Measurements from ENCODE around the gene HTR3E.

HTR3E gene

GRCh38 chr3:184144505-184144904 is 47.6 kb downstream of the HTR3E start:
- no peak overlapping the region for H3K27ac ChIP-seq (ENCODE audit: low read depth, low read length, poor library complexity, severe bottlenecking)

GRCh38 chr3:184145111-184145524 is 48.3 kb downstream of the HTR3E start:
- H3K79me2 ChIP-seq (ENCODE audit: insufficient read depth, low read length), result no peaks in the 10 kb centered on the region
- H3F3A ChIP-seq (ENCODE audit: insufficient read depth, low read length), result no peaks in the 10 kb centered on the region
- no peak overlapping the region for H2AFZ ChIP-seq (ENCODE audit: low read length)
- H4K20me1 ChIP-seq (ENCODE audit: insufficient read depth, low read length), result no peaks in the 10 kb centered on the region
- no peak overlapping the region for H3K9ac ChIP-seq (ENCODE audit: low read length)
- peaks cover 70% of the 10 kb centered on the region for H3K36me3 ChIP-seq (ENCODE audit: insufficient read depth, low read length)
- H3K4me2 ChIP-seq (ENCODE audit: low read length), result no peak overlapping the region
- H3K4me1 ChIP-seq (ENCODE audit: insufficient read depth, low read length, severe bottlenecking), result peaks cover 6% of the 10 kb centered on the region
- no peak overlapping the region for H3K4me3 ChIP-seq (ENCODE audit: low read depth, low read length, poor library complexity, severe bottlenecking)
- H3K27me3 ChIP-seq (ENCODE audit: insufficient read depth, low read length), result no peaks in the 10 kb centered on the region
- peak; percentile 80 for TF ChIP-seq CTCF (IDR thresholded peaks at IDR 0.05; ENCODE audit: low read length)
- TF ChIP-seq EZH2 (IDR thresholded peaks at IDR 0.05; ENCODE audit: borderline replicate concordance, low read length), result no peak
- no peaks in the 10 kb centered on the region for H3K9me3 ChIP-seq (ENCODE audit: low read length)
- no peak overlapping the region for H3K27ac ChIP-seq (ENCODE audit: low read depth, low read length, poor library complexity, severe bottlenecking)
- H3K9me2 ChIP-seq (ENCODE audit: low read depth, low read length), result no peaks in the 10 kb centered on the region

More at GRCh38 chr3:184144505-184144904, 47.6 kb downstream of the HTR3E start:
- Histone ChIP-seq H2AFZ (ENCODE audit: low read length) (no peak overlapping the region), H4K20me1 (ENCODE audit: insufficient read depth, low read length) (no peaks in the 10 kb centered on the region), H3K36me3 (ENCODE audit: insufficient read depth, low read length) (peaks cover 73% of the 10 kb centered on the region), H3K27me3 (ENCODE audit: insufficient read depth, low read length) (no peaks in the 10 kb centered on the region), H3K9ac (ENCODE audit: low read length) (no peak overlapping the region), H3K4me2 (ENCODE audit: low read length) (no peak overlapping the region), H3F3A (ENCODE audit: insufficient read depth, low read length) (no peaks in the 10 kb centered on the region), H3K9me3 (ENCODE audit: low read length) (no peaks in the 10 kb centered on the region), H3K4me3 (ENCODE audit: low read depth, low read length, poor library complexity, severe bottlenecking) (no peak overlapping the region), H3K4me1 (ENCODE audit: insufficient read depth, low read length, severe bottlenecking) (peaks cover under 1% of the 10 kb centered on the region), H3K79me2 (ENCODE audit: insufficient read depth, low read length) (no peaks in the 10 kb centered on the region), H3K9me2 (ENCODE audit: low read depth, low read length) (no peaks in the 10 kb centered on the region)
- TF ChIP-seq CTCF (IDR thresholded peaks at IDR 0.05; ENCODE audit: low read length), result no peak
- no peak for TF ChIP-seq EZH2 (IDR thresholded peaks at IDR 0.05; ENCODE audit: borderline replicate concordance, low read length)

- peaks cover 63% of the 10 kb centered on the region for H3K36me3 ChIP-seq (ENCODE audit: insufficient read depth, low read length)
Measured at GRCh38 chr3:184145751-184146270, 48.9 kb downstream of the HTR3E start.

More at GRCh38 chr3:184145751-184146270, 48.9 kb downstream of the HTR3E start:
- H3K27me3 ChIP-seq (ENCODE audit: insufficient read depth, low read length), result no peaks in the 10 kb centered on the region
- H3K9me3 ChIP-seq (ENCODE audit: low read length), result no peaks in the 10 kb centered on the region
- no peak overlapping the region for H3K4me2 ChIP-seq (ENCODE audit: low read length)
- no peak overlapping the region for H3K9ac ChIP-seq (ENCODE audit: low read length)
- no peaks in the 10 kb centered on the region for H3F3A ChIP-seq (ENCODE audit: insufficient read depth, low read length)
- no peak overlapping the region for H2AFZ ChIP-seq (ENCODE audit: low read length)
- H3K79me2 ChIP-seq (ENCODE audit: insufficient read depth, low read length), result no peaks in the 10 kb centered on the region
- no peaks in the 10 kb centered on the region for H3K9me2 ChIP-seq (ENCODE audit: low read depth, low read length)
- TF ChIP-seq CTCF (IDR thresholded peaks at IDR 0.05; ENCODE audit: low read length) (no peak), EZH2 (IDR thresholded peaks at IDR 0.05; ENCODE audit: borderline replicate concordance, low read length) (no peak)
- H3K4me1 ChIP-seq (ENCODE audit: insufficient read depth, low read length, severe bottlenecking), result peaks cover 6% of the 10 kb centered on the region
- H3K4me3 ChIP-seq (ENCODE audit: low read depth, low read length, poor library complexity, severe bottlenecking), result no peak overlapping the region
- no peaks in the 10 kb centered on the region for H4K20me1 ChIP-seq (ENCODE audit: insufficient read depth, low read length)
- H3K27ac ChIP-seq (ENCODE audit: low read depth, low read length, poor library complexity, severe bottlenecking), result no peak overlapping the region
